ENCODE data around the gene SUDS3.
A peak's percentile ranks its signal among the peaks of the same experiment; 100 is the strongest.
"Not testable (repeated sequence)": the region's sequence is repeated elsewhere in the genome, so short reads cannot be mapped to it uniquely, and the experiment has no call there.

The SUDS3 gene

GRCh38 chr12:118398524-118398923, 22.2 kb downstream of the SUDS3 start:
- DNase-seq = no peak

GRCh38 chr12:118398940-118399339, 22.6 kb downstream of the SUDS3 start:
- no peak for DNase-seq

GRCh38 chr12:118402251-118402650, 25.9 kb downstream of the SUDS3 start:
- no peak for DNase-seq

- DNase-seq = peak; percentile 51
These were observed 28.6 kb downstream of the SUDS3 start for GRCh38 chr12:118404876-118405521.

DNA sequence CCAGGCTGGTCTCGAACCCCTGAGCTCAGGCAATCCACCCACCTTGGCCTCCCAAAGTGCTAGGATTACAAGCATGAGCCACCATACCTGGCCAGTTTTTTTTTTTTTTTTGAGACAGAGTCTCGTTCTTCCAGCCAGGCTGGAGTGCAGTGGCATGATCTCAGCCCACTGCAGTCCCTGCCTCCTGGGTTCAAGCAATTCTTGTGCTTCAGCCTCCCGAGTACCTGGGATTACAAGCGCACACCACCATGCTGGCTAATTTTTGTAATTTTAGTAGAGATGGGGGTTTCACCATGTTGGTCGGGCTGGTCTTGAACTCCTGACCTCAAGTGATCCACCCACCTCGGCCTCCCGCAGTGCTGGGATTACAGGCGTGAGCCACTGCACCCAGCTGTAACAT, 31.9 kb downstream of the SUDS3 start:
- not testable (repeated sequence) for DNase-seq

- DNase-seq = no peak
These were observed 33.5 kb downstream of the SUDS3 start for GRCh38 chr12:118409834-118410233.

GRCh38 chr12:118417942-118418341, 41.6 kb downstream of the SUDS3 start:
- DNase-seq = no peak

GRCh38 chr12:118418385-118419057, 42.2 kb downstream of the SUDS3 start:
- DNase-seq = no peak

- DNase-seq = no peak
These were observed 44.3 kb downstream of the SUDS3 start for GRCh38 chr12:118420673-118421072.

DNA sequence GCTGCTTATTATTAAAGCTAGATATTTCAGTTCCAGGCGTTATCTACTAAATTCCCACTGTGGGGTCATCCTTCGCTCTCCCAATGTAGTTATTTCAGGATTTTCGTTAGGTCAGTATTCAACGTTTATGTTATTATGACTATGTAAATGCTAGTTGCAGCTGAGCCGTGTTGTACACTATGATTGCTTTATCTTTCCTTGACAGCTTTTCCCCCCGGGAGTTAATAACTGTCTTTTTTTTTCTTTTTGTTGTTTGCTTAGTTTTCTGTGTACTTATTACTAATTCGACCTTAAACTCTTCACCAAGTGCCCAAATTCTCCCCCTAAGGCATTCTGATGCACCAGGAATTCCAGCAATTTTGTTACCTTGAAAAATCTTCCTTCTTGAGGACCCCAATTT, 48.5 kb downstream of the SUDS3 start:
- no peak for DNase-seq

- DNase-seq = no peak
These were observed 49.0 kb downstream of the SUDS3 start for GRCh38 chr12:118425364-118425763.

DNA sequence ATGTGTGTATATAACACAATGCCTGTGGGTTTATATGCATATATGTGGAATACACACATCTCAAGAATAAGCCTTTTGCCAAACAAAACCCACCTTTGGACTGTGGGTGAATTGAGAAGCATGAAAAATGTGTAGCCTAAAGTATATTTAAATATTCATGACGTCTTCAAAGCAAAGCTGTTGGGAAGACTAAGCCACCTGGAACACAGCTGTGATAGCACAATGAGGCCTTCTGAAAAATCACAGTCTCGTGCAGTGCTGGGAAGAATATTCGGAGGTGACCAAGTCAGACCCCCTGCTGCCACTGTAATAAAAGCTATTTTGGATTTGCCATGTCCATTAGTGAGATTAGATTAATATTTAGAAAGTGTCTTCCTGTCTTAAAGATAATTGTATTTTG, 51.5 kb downstream of the SUDS3 start:
- no peak for DNase-seq

DNA sequence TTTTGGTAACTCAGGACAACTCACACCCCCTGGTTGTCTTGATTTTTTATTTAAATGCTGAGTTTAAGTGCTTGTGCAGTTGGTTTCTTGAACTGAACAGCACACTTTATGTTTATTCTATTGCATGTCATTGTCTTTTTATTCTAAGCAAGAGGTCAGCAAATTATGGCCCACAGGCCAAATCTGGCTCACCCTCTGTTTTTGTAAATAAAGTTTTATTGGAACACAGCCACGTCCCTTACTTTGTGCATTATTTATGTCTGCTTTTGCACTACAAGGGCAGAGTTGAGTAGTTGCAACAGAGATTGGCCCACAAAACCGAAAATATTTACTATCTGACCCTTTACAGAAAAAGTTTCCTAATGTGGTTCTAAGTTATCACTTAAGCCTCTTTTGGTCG, 52.3 kb downstream of the SUDS3 start:
- no peak for DNase-seq

- no peak for DNase-seq
These were observed 53.5 kb downstream of the SUDS3 start for GRCh38 chr12:118429688-118430383.

DNA sequence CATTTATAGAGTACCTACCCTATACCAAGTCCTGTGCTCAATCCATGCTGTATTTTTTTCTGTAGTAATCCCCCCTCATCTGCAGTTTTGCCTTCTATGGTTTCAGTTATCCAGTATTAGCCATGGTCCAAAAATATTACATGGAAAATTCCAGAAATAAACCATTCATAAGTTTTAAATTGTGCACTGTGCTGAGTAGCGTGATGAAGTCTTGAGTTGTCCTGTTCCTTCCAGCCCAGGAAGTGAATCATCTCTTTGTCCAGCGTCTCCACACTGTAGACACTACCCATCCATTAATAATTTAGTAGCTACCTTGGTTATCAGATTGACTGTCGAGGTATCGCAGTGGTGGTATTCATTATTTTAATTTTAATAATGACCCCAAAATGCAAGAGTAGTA, 54.2 kb downstream of the SUDS3 start:
- DNase-seq = no peak

GRCh38 chr12:118432812-118433545, 56.6 kb downstream of the SUDS3 start:
- DNase-seq = no peak

GRCh38 chr12:118436002-118436730, 59.8 kb downstream of the SUDS3 start:
- DNase-seq = no peak

GRCh38 chr12:118436986-118437385, 60.6 kb downstream of the SUDS3 start:
- DNase-seq = no peak

DNA sequence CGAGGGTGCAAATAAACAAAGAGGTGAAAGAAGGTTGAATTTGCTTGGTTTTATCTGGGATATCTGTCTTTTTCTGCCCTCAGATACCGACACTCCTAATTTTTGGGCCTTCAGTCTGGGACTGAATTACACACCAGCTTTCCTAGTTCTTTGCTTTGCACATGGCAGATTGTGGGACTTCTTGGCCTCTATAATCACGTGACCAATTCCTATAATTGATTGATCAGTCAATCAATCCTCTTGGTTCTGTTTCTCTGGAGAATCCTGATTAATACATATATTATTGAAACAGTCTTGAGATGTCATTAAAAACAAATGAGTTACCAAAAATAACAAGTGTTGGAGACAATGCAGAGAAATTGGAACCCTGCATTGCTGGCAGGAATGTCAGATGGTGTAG, 62.7 kb downstream of the SUDS3 start:
- no peak for DNase-seq

- DNase-seq = no peak
These were observed 69.9 kb downstream of the SUDS3 start for GRCh38 chr12:118446247-118446646.

GRCh38 chr12:118447181-118447580, 70.8 kb downstream of the SUDS3 start:
- DNase-seq = no peak

GRCh38 chr12:118448341-118448740, 72.0 kb downstream of the SUDS3 start:
- DNase-seq = no peak

- no peak for DNase-seq
These were observed 79.0 kb downstream of the SUDS3 start for GRCh38 chr12:118455327-118455726.
